Smooth muscle cell (in vitro differentiated cells): ENCODE results near the gene PEAK1. TPM values are rescaled to one million over a fixed set of nuclear protein-coding genes. Genes with fewer than 3 reads are reported as not detected.

Experiments used
- DNase-seq: peaks from one replicate; lab custom pipeline; 2025; ENCODE audit not compliant: unreplicated experiment; lab: John Stamatoyannopoulos, UW
- H2AFZ ChIP-seq: fragments of 200-600 bp; sonication (generic); 2 replicates; pipeline ENCODE4 v1.6.0; 2016; ENCODE audit warnings: antibody characterized with exemption, low read depth, mild to moderate bottlenecking
- H3F3A ChIP-seq: fragments of 200-600 bp; sonication (generic); 2 replicates; pipeline ENCODE4 v1.6.0; 2017; ENCODE audit warnings: antibody characterized with exemption, low read depth
- H3K27ac ChIP-seq: fragments of 200-600 bp; sonication (generic); 2 replicates; pipeline ENCODE4 v1.5.1; 2016; ENCODE audit warnings: low read depth, mild to moderate bottlenecking
- H3K27me3 ChIP-seq: fragments of 200-600 bp; sonication (generic); 2 replicates; pipeline ENCODE4 v1.6.1; 2016; ENCODE audit warnings: low read depth, mild to moderate bottlenecking
- H3K36me3 ChIP-seq: fragments of 200-600 bp; sonication (generic); 2 replicates; pipeline ENCODE4 v1.5.1; 2016; ENCODE audit warnings: low read depth
- H3K4me1 ChIP-seq: fragments of 200-600 bp; sonication (generic); 2 replicates; pipeline ENCODE4 v1.5.1; 2016; ENCODE audit warnings: low read depth
- H3K4me2 ChIP-seq: fragments of 200-600 bp; sonication (generic); 2 replicates; pipeline ENCODE4 v1.6.0; 2016; ENCODE audit warnings: mild to moderate bottlenecking
- H3K4me3 ChIP-seq: fragments of 200-600 bp; sonication (generic); 2 replicates; pipeline ENCODE4 v1.5.1; 2016; ENCODE audit warnings: mild to moderate bottlenecking
- H3K79me2 ChIP-seq: fragments of 200-600 bp; sonication (generic); 2 replicates; pipeline ENCODE4 v1.6.0; 2016; ENCODE audit warnings: low read depth, mild to moderate bottlenecking
- H3K9ac ChIP-seq: fragments of 200-600 bp; sonication (generic); 2 replicates; pipeline ENCODE4 v1.6.0; 2016; ENCODE audit warnings: low read depth
- H3K9me3 ChIP-seq: fragments of 200-600 bp; sonication (generic); replicated peaks from 2 replicates; pipeline ENCODE4 v1.5.1; 2016; ENCODE audit warnings: low read depth
- H4K20me1 ChIP-seq: fragments of 200-600 bp; sonication (generic); 2 replicates; pipeline ENCODE4 v1.6.0; 2016; ENCODE audit warnings: low read depth
- CTCF ChIP-seq: fragments of 200-600 bp; sonication (generic); IDR thresholded peaks from 2 replicates; pipeline ENCODE4 v1.5.1; 2017; ENCODE audit warnings: borderline replicate concordance, mild to moderate bottlenecking, antibody characterized with exemption; ENCODE audit not compliant: insufficient read depth, poor library complexity, severe bottlenecking
- WGBS: methylation state at CpG from one replicate; pipeline ENCODE4 v1.1.7; 2016; ENCODE audit warnings: low lambda C conversion rate; 5-methylcytosine and 5-hydroxymethylcytosine counted together
- polyA plus RNA-seq: library from polyadenylated mRNA; unstranded; fragments of >200 nt; fragmentation: Nextera tagmentation; extraction: Ambion mirVana; gene quantifications from 2 replicates; pipeline ENCODE4 v1.2.1, GENCODE V29; 2016
- total RNA-seq: library from RNA; depleted of rRNA; stranded (reverse); fragments of >200 nt; gene quantifications from 2 replicates; pipeline ENCODE4 v1.2.3, GENCODE V29; 2014

Gene PEAK1
- total and polyA plus RNA-seq, 2 experiments from 2014 or later, result 5.6 to 21.9 TPM

GRCh38 chr15:77392762-77393470, 27.0 kb downstream of the PEAK1 start:
- no peak overlapping the region for H2AFZ ChIP-seq
- WGBS, result 93% methylated on average over 7 of the region's 7 CpGs

GRCh38 chr15:77391372-77391951, 28.4 kb downstream of the PEAK1 start:
- H3K79me2 ChIP-seq, result peaks cover 99% of the 10 kb centered on the region
- WGBS, result 91% methylated on average over 3 of the region's 3 CpGs
- H4K20me1 ChIP-seq, result peaks cover 94% of the 10 kb centered on the region
- no peak overlapping the region for H3K4me3 ChIP-seq
- no peaks in the 10 kb centered on the region for H3K4me1 ChIP-seq
- TF ChIP-seq CTCF, result no peak
- no peak overlapping the region for H3K27ac ChIP-seq
- H3K27me3 ChIP-seq, result no peaks in the 10 kb centered on the region
- H3F3A ChIP-seq, result peaks cover 6% of the 10 kb centered on the region
- H3K9ac ChIP-seq, result no peak overlapping the region
- H2AFZ ChIP-seq, result no peak overlapping the region
- DNase-seq, result no peak
- H3K9me3 ChIP-seq, result peaks cover 9% of the 10 kb centered on the region
- H3K36me3 ChIP-seq, result no peaks in the 10 kb centered on the region
- H3K4me2 ChIP-seq, result no peak overlapping the region

More at GRCh38 chr15:77392762-77393470, 27.0 kb downstream of the PEAK1 start:
- Histone ChIP-seq H3K79me2 (peaks cover 99% of the 10 kb centered on the region), H3K4me2 (no peak overlapping the region), H3K9ac (no peak overlapping the region), H3K27me3 (no peaks in the 10 kb centered on the region), H3K4me3 (no peak overlapping the region), H3F3A (peaks cover 6% of the 10 kb centered on the region), H3K4me1 (no peaks in the 10 kb centered on the region), H3K27ac (no peak overlapping the region), H4K20me1 (peaks cover 88% of the 10 kb centered on the region), H3K36me3 (no peaks in the 10 kb centered on the region), H3K9me3 (peaks cover 9% of the 10 kb centered on the region)
- no peak for TF ChIP-seq CTCF
- DNase-seq, result no peak

GRCh38 chr15:77387365-77388105, 32.4 kb downstream of the PEAK1 start:
- Histone ChIP-seq H3K79me2 (peaks cover 93% of the 10 kb centered on the region), H4K20me1 (peaks cover 99% of the 10 kb centered on the region)

More at GRCh38 chr15:77387365-77388105, 32.4 kb downstream of the PEAK1 start:
- Histone ChIP-seq H3K4me3 (no peak overlapping the region), H3K4me1 (no peaks in the 10 kb centered on the region), H3K9ac (no peak overlapping the region), H3K27ac (no peak overlapping the region), H3K27me3 (no peaks in the 10 kb centered on the region), H3K36me3 (no peaks in the 10 kb centered on the region), H3K9me3 (no peaks in the 10 kb centered on the region), H3F3A (peaks cover 6% of the 10 kb centered on the region), H2AFZ (no peak overlapping the region), H3K4me2 (no peak overlapping the region)
- DNase-seq, result no peak
- no peak for TF ChIP-seq CTCF
- WGBS, result 96% methylated on average over 2 of the region's 2 CpGs
